IMR-90 (cell line): Measurements from ENCODE around the gene SLC5A10.

Experiments used
- BHLHE40 ChIP-seq: fragments of 150-350 bp; IDR thresholded peaks from 2 replicates; pipeline ENCODE4 v1.6.1; 2016; ENCODE audit warnings: mild to moderate bottlenecking, low read depth, low read length
- CEBPB ChIP-seq: IDR thresholded peaks from 2 replicates; pipeline ENCODE4 v1.6.1; 2012; ENCODE audit warnings: low read depth, low read length, improper control_type of control experiment
- CHD1 ChIP-seq: IDR thresholded peaks from 2 replicates; pipeline ENCODE4 v1.6.1; 2012; ENCODE audit warnings: low read depth, low read length, improper control_type of control experiment
- CTCF ChIP-seq: conservative IDR thresholded peaks from 2 replicates; pipeline ENCODE4 v1.5.1; 2012; ENCODE audit warnings: mild to moderate bottlenecking, low read depth, low read length, improper control_type of control experiment
- FOS ChIP-seq: fragments of 150-350 bp; IDR thresholded peaks from 2 replicates; pipeline ENCODE4 v1.6.1; 2016; ENCODE audit warnings: low read depth, low read length
- MAFK ChIP-seq: IDR thresholded peaks from 2 replicates; pipeline ENCODE4 v1.6.1; 2012; ENCODE audit warnings: low read depth, low read length, improper control_type of control experiment
- MAZ ChIP-seq: IDR thresholded peaks from 2 replicates; pipeline ENCODE4 v1.6.1; 2012; ENCODE audit warnings: low read depth, mild to moderate bottlenecking, low read length, improper control_type of control experiment, moderate library complexity, borderline replicate concordance
- MXI1 ChIP-seq: IDR thresholded peaks from 2 replicates; pipeline ENCODE4 v1.6.1; 2012; ENCODE audit warnings: low read depth, mild to moderate bottlenecking, low read length, moderate library complexity, borderline replicate concordance
- POLR2A ChIP-seq: IDR thresholded peaks from 2 replicates; pipeline ENCODE4 v1.6.1; 2012; ENCODE audit warnings: mild to moderate bottlenecking, low read depth, low read length
- RAD21 ChIP-seq: IDR thresholded peaks from 2 replicates; pipeline ENCODE4 v1.6.1; 2012; ENCODE audit warnings: low read length, improper control_type of control experiment
- RCOR1 ChIP-seq: IDR thresholded peaks from 2 replicates; pipeline ENCODE4 v1.6.1; 2012; ENCODE audit warnings: mild to moderate bottlenecking, low read length, improper control_type of control experiment; ENCODE audit not compliant: insufficient replicate concordance
- RFX5 ChIP-seq: IDR thresholded peaks from 2 replicates; pipeline ENCODE4 v1.8.0; 2012; ENCODE audit warnings: low read depth, mild to moderate bottlenecking, low read length, moderate library complexity
- SMC3 ChIP-seq: fragments of 150-350 bp; IDR thresholded peaks from 2 replicates; pipeline ENCODE4 v1.6.1; 2016; ENCODE audit warnings: low read depth, mild to moderate bottlenecking, antibody characterized with exemption, low read length, moderate library complexity
- TF ChIP-seq, protein P1 (sequence below): fragments of 150-350 bp; IDR thresholded peaks from 2 replicates; pipeline ENCODE4 v1.6.1; 2017; ENCODE audit warnings: mild to moderate bottlenecking, antibody characterized with exemption, low read length, low read depth

- no peak for TF ChIP-seq CTCF
- TF ChIP-seq MXI1, result no peak
- TF ChIP-seq, protein P1, sequence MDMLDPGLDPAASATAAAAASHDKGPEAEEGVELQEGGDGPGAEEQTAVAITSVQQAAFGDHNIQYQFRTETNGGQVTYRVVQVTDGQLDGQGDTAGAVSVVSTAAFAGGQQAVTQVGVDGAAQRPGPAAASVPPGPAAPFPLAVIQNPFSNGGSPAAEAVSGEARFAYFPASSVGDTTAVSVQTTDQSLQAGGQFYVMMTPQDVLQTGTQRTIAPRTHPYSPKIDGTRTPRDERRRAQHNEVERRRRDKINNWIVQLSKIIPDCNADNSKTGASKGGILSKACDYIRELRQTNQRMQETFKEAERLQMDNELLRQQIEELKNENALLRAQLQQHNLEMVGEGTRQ, result no peak
- TF ChIP-seq RCOR1, result no peak
- no peak for TF ChIP-seq CHD1
- TF ChIP-seq MAFK, result no peak
- TF ChIP-seq SMC3, result no peak
- no peak for TF ChIP-seq POLR2A
- TF ChIP-seq CEBPB, result no peak
- no peak for TF ChIP-seq FOS
- TF ChIP-seq RAD21, result no peak
- no peak for TF ChIP-seq RFX5
- TF ChIP-seq BHLHE40, result no peak
- TF ChIP-seq MAZ, result no peak
Measured at GRCh38 chr17:19013806-19014627, 62.1 kb downstream of the SLC5A10 start.
